AG10803 (cell line): Measurements from ENCODE around the gene TXNRD2.

ENCODE experiments used
- DNase-seq: peaks from one replicate; pipeline ENCODE4 v3.0.0; 2010; ENCODE audit warnings: low read depth
- H3K4me3 ChIP-seq: 2 replicates; pipeline ENCODE4 v1.5.1; 2011; ENCODE audit warnings: mild to moderate bottlenecking, low read length, control low read depth
- TF ChIP-seq, protein P1 (sequence below): conservative IDR thresholded peaks from 2 replicates; pipeline ENCODE4 v1.5.1; 2011; ENCODE audit warnings: mild to moderate bottlenecking, low read length, control low read depth, inconsistent platforms

Gene TXNRD2

DNA sequence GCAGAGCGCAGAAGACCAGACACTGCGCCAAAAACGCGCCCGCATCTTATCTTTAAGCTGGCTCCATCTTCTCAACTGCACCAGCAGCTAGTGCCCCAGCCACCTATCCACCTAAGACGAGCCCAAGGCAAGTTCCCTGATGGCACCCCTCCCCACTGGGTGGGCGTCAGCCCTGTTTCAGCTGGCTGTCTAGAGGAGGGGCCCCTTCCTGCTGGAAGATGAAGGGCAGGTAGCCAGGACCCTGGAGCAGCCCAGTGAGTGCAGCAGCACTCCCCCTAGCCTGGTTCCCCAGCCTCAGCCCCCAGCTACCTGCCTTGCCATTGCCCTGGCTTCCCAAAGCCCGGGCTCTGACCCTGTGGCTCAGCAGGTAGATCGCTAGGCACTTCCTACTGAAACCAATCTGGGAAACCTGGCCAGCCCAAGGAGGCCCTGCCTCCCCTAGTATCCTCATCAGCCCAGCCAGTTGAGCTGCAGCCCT is 46.8 kb upstream of the TXNRD2 start:
- no peak overlapping the region for H3K4me3 ChIP-seq
- DNase-seq, result no peak
- TF ChIP-seq, protein P1, sequence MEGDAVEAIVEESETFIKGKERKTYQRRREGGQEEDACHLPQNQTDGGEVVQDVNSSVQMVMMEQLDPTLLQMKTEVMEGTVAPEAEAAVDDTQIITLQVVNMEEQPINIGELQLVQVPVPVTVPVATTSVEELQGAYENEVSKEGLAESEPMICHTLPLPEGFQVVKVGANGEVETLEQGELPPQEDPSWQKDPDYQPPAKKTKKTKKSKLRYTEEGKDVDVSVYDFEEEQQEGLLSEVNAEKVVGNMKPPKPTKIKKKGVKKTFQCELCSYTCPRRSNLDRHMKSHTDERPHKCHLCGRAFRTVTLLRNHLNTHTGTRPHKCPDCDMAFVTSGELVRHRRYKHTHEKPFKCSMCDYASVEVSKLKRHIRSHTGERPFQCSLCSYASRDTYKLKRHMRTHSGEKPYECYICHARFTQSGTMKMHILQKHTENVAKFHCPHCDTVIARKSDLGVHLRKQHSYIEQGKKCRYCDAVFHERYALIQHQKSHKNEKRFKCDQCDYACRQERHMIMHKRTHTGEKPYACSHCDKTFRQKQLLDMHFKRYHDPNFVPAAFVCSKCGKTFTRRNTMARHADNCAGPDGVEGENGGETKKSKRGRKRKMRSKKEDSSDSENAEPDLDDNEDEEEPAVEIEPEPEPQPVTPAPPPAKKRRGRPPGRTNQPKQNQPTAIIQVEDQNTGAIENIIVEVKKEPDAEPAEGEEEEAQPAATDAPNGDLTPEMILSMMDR, result no peak

DNA sequence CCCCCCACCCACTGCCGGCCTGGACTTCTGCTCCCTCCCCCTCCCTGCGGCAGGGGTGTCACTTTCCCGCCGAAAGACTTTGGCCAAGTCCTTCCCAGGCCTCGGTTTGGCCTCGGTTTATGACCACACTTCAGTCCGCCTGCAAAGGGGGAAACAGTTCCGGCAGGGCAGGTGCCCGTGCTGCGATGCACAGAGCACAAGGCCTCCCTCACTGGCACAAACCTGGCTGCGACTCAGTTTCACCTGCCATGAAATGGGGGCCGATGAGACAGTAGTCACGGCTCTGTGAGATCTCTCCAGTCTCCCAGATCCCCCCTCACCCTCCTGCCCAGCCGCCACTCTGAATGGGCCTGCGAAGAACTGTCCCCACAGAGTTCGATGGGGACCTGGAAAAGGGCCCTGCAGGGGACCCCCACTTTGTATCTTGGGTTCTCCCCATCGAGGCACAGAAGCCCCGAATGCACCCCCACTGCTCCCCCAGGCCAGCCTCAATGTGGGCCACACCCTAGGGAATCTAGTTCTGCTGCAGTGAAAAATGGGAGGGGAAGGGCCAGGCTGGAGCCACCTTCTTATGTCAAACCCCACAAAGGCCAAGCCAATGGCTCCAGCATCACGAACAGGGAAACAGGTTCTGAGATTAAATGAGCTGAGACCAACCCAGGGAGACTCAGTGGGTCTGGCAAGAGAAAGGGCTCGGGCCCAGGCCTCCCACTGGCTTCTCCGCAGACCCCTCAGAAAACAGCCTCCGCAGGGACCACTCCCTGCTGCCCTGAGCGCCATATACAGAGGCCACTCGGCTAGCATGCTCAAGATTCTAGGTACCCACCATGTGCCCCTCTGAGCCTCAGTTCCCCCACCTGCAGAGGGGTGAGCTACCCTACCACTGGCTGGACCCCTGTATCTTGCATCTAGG is 46.0 kb upstream of the TXNRD2 start:
- TF ChIP-seq, protein P1, result no peak
- DNase-seq, result no peak
- H3K4me3 ChIP-seq, result no peak overlapping the region

DNA sequence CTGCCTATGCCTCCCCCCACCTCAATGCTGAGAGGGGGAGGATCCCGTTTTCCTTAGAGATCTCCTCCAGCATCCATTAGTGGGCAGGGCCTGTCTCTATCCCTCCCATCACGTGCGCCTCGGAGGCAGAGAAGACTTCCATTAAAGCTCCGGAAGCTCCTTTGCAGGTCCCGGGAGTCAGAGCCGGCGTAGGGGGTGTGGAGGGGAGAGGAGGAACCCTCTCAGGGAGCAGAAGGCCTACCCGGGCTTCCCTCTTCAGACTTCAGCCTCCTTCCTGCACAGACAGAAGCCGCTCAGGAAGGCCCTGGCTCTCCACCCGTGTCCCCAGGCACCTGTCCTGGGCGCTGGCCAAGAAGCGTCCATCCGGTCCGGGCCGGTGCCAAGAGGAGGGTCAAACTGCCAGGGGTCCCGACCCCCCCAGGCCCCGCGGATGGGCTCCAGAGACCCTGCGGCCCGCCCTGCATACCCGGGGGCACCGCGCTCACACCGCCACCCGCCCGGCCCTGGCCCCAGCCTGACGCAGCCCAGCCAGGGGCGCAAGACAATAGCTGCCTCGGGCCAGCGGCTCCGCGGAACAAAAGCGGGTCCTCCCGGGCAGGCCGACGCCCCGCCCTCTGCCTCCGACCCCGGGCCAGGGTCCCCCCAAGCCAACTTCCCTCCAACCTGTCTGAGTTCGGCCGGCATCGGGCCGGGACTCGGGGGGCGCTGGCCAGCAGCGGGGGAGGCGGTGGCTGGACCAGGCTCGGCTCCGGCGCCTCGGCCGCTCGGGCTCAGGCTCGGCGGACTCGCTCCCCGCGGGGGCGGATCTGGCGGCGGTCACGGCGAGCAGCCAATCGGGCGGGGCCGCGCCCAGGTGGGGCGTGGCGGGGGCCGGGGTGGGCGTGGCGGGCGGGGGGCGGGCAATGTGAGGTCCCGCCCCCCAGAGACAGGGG is 45.1 kb upstream of the TXNRD2 start:
- TF ChIP-seq, protein P1, result no peak
- peak overlapping the region; percentile 66 for H3K4me3 ChIP-seq
- DNase-seq, result peak; percentile 61

DNA sequence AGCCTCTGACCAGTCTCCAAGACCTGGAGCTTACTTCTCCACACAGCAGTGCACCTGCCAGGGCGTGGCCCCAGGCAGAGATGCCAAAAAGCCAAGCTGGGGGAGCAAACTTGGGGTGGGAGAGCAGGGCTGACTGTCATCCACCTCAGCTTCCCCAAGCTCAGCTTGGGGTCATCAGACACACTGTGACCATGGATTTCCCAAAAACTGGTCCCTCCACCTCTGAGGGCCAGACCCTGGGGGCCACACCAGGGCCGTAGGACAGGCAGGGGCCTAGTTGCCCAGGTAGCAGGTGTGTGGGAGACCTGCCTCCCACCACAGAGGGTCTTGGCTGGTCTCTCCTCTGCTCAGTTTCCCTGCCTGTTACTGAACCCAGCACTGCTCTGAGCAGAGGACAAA is 44.4 kb upstream of the TXNRD2 start:
- DNase-seq, result no peak
- TF ChIP-seq, protein P1, result no peak
- H3K4me3 ChIP-seq, result peak overlapping the region; percentile 66

- TF ChIP-seq, protein P1, result no peak
- DNase-seq, result no peak
- H3K4me3 ChIP-seq, result no peak overlapping the region
These were observed 43.5 kb upstream of the TXNRD2 start for GRCh38 chr22:19984851-19985811.

- no peak overlapping the region for H3K4me3 ChIP-seq
- TF ChIP-seq, protein P1, result no peak
- DNase-seq, result peak; percentile 57
These were observed 42.7 kb upstream of the TXNRD2 start for GRCh38 chr22:19984201-19984753.
